ENCODE measurements around the gene PLEKHA8.

GRCh38 chr7:30087371-30087770 is 59.2 kb downstream of the PLEKHA8 start:
- TF ChIP-seq CTCF (IDR thresholded peaks at IDR 0.05): no peak
- no peak for TF ChIP-seq POLR2A (IDR thresholded peaks at IDR 0.05)
- TF ChIP-seq EP300 (IDR thresholded peaks at IDR 0.05): no peak

All from tibial nerve (tissue), 4 donors.